Duodenal mucosa (tissue), 2 donors: ENCODE results near the gene NUDT15.

Experiments used
- H3K27ac ChIP-seq: one replicate; pipeline ENCODE4 v1.7.0; 2013; ENCODE audit warnings: low read depth, low read length
- H3K27me3 ChIP-seq, 2 donors: one replicate each; pipeline ENCODE4 v1.7.0; 2013; ENCODE audit warnings: low read length in 2 of 2, control low read depth in 1 of 2; ENCODE audit not compliant: insufficient read depth in 2 of 2, control insufficient read depth in 1 of 2
- H3K36me3 ChIP-seq, 2 donors: one replicate each; pipeline ENCODE4 v1.7.0; 2013; ENCODE audit warnings: low read length in 2 of 2, control low read depth in 1 of 2; ENCODE audit not compliant: insufficient read depth in 2 of 2, control insufficient read depth in 1 of 2
- H3K4me1 ChIP-seq, 2 donors: one replicate each; pipeline ENCODE4 v1.7.0; 2013; ENCODE audit warnings: low read length in 2 of 2, control low read depth in 1 of 2; ENCODE audit not compliant: insufficient read depth in 2 of 2, control insufficient read depth in 1 of 2
- H3K4me3 ChIP-seq, 2 donors: one replicate each; pipeline ENCODE4 v1.7.0; 2013; ENCODE audit warnings: low read length in 2 of 2, low read depth in 1 of 2
- H3K9ac ChIP-seq, 2 donors: one replicate each; pipeline ENCODE4 v1.7.0; 2013; ENCODE audit warnings: low read length in 2 of 2, low read depth in 1 of 2
- H3K9me3 ChIP-seq, 2 donors: one replicate each; pipeline ENCODE4 v1.7.0; 2013; ENCODE audit warnings: low read length in 2 of 2, control low read depth in 1 of 2; ENCODE audit not compliant: control insufficient read depth in 1 of 2

Gene NUDT15

GRCh38 chr13:48004201-48004600, 33.3 kb upstream of the NUDT15 start:
- Histone ChIP-seq H3K4me1 (peaks cover 6 to 10% of the 10 kb centered on the region in 2 donors), H3K9ac (no peak overlapping the region), H3K27ac (no peak overlapping the region), H3K9me3 (no peaks in the 10 kb centered on the region), H3K4me3 (no peak overlapping the region), H3K27me3 (no peaks in the 10 kb centered on the region), H3K36me3 (no peaks in the 10 kb centered on the region)

- H3K4me1 ChIP-seq = peaks cover 4% of the 10 kb centered on the region in 2 donors
Observed at GRCh38 chr13:48006396-48006795, 31.1 kb upstream of the NUDT15 start.

GRCh38 chr13:48009284-48009683, 28.2 kb upstream of the NUDT15 start:
- no peak overlapping the region for H3K27ac ChIP-seq
- H3K4me1 ChIP-seq = no peaks in the 10 kb centered on the region
- no peaks in the 10 kb centered on the region for H3K9me3 ChIP-seq
- no peak overlapping the region for H3K9ac ChIP-seq
- no peaks in the 10 kb centered on the region for H3K27me3 ChIP-seq
- H3K36me3 ChIP-seq = no peaks in the 10 kb centered on the region
- no peak overlapping the region for H3K4me3 ChIP-seq

More at GRCh38 chr13:48006396-48006795, 31.1 kb upstream of the NUDT15 start:
- Histone ChIP-seq H3K27ac (no peak overlapping the region), H3K27me3 (no peaks in the 10 kb centered on the region), H3K4me3 (no peak overlapping the region), H3K36me3 (no peaks in the 10 kb centered on the region), H3K9me3 (no peaks in the 10 kb centered on the region), H3K9ac (no peak overlapping the region)

- H3K4me1 ChIP-seq = no peaks in the 10 kb centered on the region
- H3K27me3 ChIP-seq = no peaks in the 10 kb centered on the region
- H3K27ac ChIP-seq = no peak overlapping the region
- no peaks in the 10 kb centered on the region for H3K36me3 ChIP-seq
- no peaks in the 10 kb centered on the region for H3K9me3 ChIP-seq
- H3K9ac ChIP-seq = no peak overlapping the region
- H3K4me3 ChIP-seq = no peak overlapping the region
Observed at GRCh38 chr13:48010698-48011097, 26.8 kb upstream of the NUDT15 start.

GRCh38 chr13:48012668-48013067, 24.9 kb upstream of the NUDT15 start:
- Histone ChIP-seq H3K9me3 (no peaks in the 10 kb centered on the region), H3K27me3 (no peaks in the 10 kb centered on the region), H3K9ac (no peak overlapping the region), H3K36me3 (no peaks in the 10 kb centered on the region), H3K27ac (no peak overlapping the region), H3K4me1 (no peaks in the 10 kb centered on the region), H3K4me3 (no peak overlapping the region)

- no peaks in the 10 kb centered on the region for H3K9me3 ChIP-seq
- H3K4me1 ChIP-seq = no peaks in the 10 kb centered on the region
- H3K9ac ChIP-seq = no peak overlapping the region
- no peak overlapping the region for H3K4me3 ChIP-seq
- H3K27me3 ChIP-seq = no peaks in the 10 kb centered on the region
- no peak overlapping the region for H3K27ac ChIP-seq
- no peaks in the 10 kb centered on the region for H3K36me3 ChIP-seq
Observed at GRCh38 chr13:48014359-48014758, 23.2 kb upstream of the NUDT15 start.

GRCh38 chr13:48018637-48019036, 18.9 kb upstream of the NUDT15 start:
- no peaks in the 10 kb centered on the region for H3K36me3 ChIP-seq
- no peaks in the 10 kb centered on the region for H3K4me1 ChIP-seq
- H3K9me3 ChIP-seq = no peaks in the 10 kb centered on the region
- no peaks in the 10 kb centered on the region for H3K27me3 ChIP-seq
- H3K27ac ChIP-seq = no peak overlapping the region
- no peak overlapping the region for H3K9ac ChIP-seq
- no peak overlapping the region for H3K4me3 ChIP-seq

GRCh38 chr13:48019796-48020195, 17.7 kb upstream of the NUDT15 start:
- Histone ChIP-seq H3K27ac (no peak overlapping the region), H3K27me3 (no peaks in the 10 kb centered on the region), H3K36me3 (no peaks in the 10 kb centered on the region), H3K4me1 (no peaks in the 10 kb centered on the region), H3K9ac (no peak overlapping the region), H3K9me3 (no peaks in the 10 kb centered on the region), H3K4me3 (no peak overlapping the region)

- Histone ChIP-seq H3K4me1 (no peaks in the 10 kb centered on the region), H3K36me3 (peaks cover 0 to 8% of the 10 kb centered on the region in 2 donors), H3K27me3 (no peaks in the 10 kb centered on the region), H3K27ac (no peak overlapping the region), H3K9me3 (peaks cover 5 to 13% of the 10 kb centered on the region in 2 donors), H3K4me3 (no peak overlapping the region), H3K9ac (no peak overlapping the region)
Observed at GRCh38 chr13:48028066-48028465, 9.5 kb upstream of the NUDT15 start.

- Histone ChIP-seq H3K4me1 (no peaks in the 10 kb centered on the region), H3K9ac (no peak overlapping the region), H3K4me3 (no peak overlapping the region), H3K36me3 (peaks cover 0 to 8% of the 10 kb centered on the region in 2 donors), H3K27me3 (no peaks in the 10 kb centered on the region), H3K27ac (no peak overlapping the region), H3K9me3 (peaks cover 5 to 13% of the 10 kb centered on the region in 2 donors)
Observed at GRCh38 chr13:48029859-48030258, 7.7 kb upstream of the NUDT15 start.

GRCh38 chr13:48038761-48039160, 1.2 kb downstream of the NUDT15 start:
- H3K4me3 ChIP-seq = peak overlapping the region in 1 of 2 donors; percentile 85
- H3K27ac ChIP-seq = peak overlapping the region; percentile 96

More at GRCh38 chr13:48038761-48039160, 1.2 kb downstream of the NUDT15 start:
- H3K36me3 ChIP-seq = peaks cover 2 to 14% of the 10 kb centered on the region in 2 donors
- H3K27me3 ChIP-seq = no peaks in the 10 kb centered on the region
- H3K4me1 ChIP-seq = peaks cover 33 to 37% of the 10 kb centered on the region in 2 donors
- peak overlapping the region in 1 of 2 donors; percentile 28 for H3K9ac ChIP-seq
- H3K9me3 ChIP-seq = peaks cover 0 to 2% of the 10 kb centered on the region in 2 donors
